ENCODE results near the gene MAD2L2. TPM values are rescaled to one million over a fixed set of nuclear protein-coding genes. Genes with fewer than 3 reads are reported as not detected.
A peak's percentile ranks its signal among the peaks of the same experiment; 100 is the strongest.

The MAD2L2 gene
- total RNA-seq, 1 experiment from 2014 or later: 283 TPM

DNA sequence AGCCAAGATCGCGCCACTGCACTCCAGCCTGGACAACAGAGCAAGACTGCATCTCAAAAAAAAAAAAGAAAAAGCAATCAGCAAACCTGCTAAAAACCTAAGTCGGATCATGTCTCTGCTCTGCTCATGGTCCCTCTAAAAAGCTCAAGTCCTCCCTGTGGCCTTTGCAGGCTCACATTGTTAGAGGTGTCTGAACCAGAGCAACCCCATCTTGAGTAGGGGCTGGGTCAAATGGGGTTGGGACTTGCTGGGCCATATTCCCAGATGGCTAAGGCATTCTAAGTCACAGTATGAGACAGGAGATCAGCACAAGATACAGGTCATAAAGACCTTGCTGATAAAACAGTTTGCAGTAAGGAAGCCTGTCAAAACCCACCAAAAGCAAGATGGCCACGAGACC, 7.6 kb upstream of the MAD2L2 start:
- Histone ChIP-seq H4K91ac (ENCODE audit: insufficient read length, low read depth, low read length) (no peak overlapping the region), H3K27ac (ENCODE audit: insufficient read length, low read depth, low read length) (no peak overlapping the region), H3K79me2 (ENCODE audit: insufficient read depth, low read length) (peaks cover 33% of the 10 kb centered on the region; the same call in 1 of the 2 replicates), H3K4me2 (ENCODE audit: insufficient read depth, insufficient read length, low read length) (no peak overlapping the region), H3K9me3 (ENCODE audit: control insufficient read depth, low read depth, low read length) (no peaks in the 10 kb centered on the region), H2BK20ac (ENCODE audit: low read depth, low read length, poor library complexity, severe bottlenecking) (no peak overlapping the region), H2AFZ (ENCODE audit: low read length) (no peak overlapping the region), H3K14ac (ENCODE audit: insufficient read depth, low read length) (no peak overlapping the region), H4K5ac (ENCODE audit: insufficient read length, low read depth, low read length) (no peak overlapping the region), H2BK12ac (ENCODE audit: insufficient read length, low read depth, low read length) (no peak overlapping the region), H3K4me1 (ENCODE audit: insufficient read depth, low read length) (peaks cover 16% of the 10 kb centered on the region; the same call in 1 of the 2 replicates), H3K79me1 (ENCODE audit: insufficient read depth, low read depth, low read length, poor library complexity, severe bottlenecking) (no peaks in the 10 kb centered on the region), H3T11ph (ENCODE audit: low read length) (no peak overlapping the region), H2BK120ac (ENCODE audit: low read depth, low read length, poor library complexity, severe bottlenecking) (no peak overlapping the region), H4K20me1 (ENCODE audit: control insufficient read depth, insufficient read depth, insufficient read length) (no peaks in the 10 kb centered on the region), H2BK15ac (ENCODE audit: low read depth, low read length) (no peak overlapping the region), H3K23ac (ENCODE audit: insufficient read length, low read depth, low read length) (no peak overlapping the region), H3K4ac (ENCODE audit: low read depth, low read length) (no peak overlapping the region), H3K27me3 (ENCODE audit: insufficient read depth, low read length) (no peaks in the 10 kb centered on the region; the same call in 1 of the 2 replicates), H4K8ac (replicated peaks; ENCODE audit: insufficient read length, low read depth, low read length) (no peak overlapping the region), H2BK5ac (ENCODE audit: insufficient read length, low read length) (no peak overlapping the region), H3K23me2 (ENCODE audit: insufficient read length, low read depth, low read length, poor library complexity, severe bottlenecking) (peaks cover 20% of the 10 kb centered on the region), H3K56ac (ENCODE audit: insufficient read length, low read depth, low read length) (no peak overlapping the region), H3K18ac (ENCODE audit: insufficient read length, low read depth, low read length) (no peak overlapping the region), H3K9ac (ENCODE audit: extremely low read depth, insufficient read length, low read length) (no peak overlapping the region), H2AK5ac (ENCODE audit: insufficient read length, low read length) (no peak overlapping the region)
- Mint-ChIP-seq H3K4me1 (peaks cover 57 to 76% of the 10 kb centered on the region in 2 experiments), H3K27ac (peak overlapping the region; percentile 40 to 97 (median 57); a peak in 6 of 7 replicates), H3K36me3 (ENCODE audit: insufficient read depth in 1 of 3, low read depth in 3 of 3) (peaks cover 7 to 25% (median 19%) of the 10 kb centered on the region in 3 experiments; a peak in 6 of 7 replicates), H3K9me3 (no peaks in the 10 kb centered on the region), H3K4me3 (peak overlapping the region in 1 of 2 experiments; percentile 59; a peak in 3 of 5 replicates), H3K27me3 (ENCODE audit: low read depth) (peaks cover 7% of the 10 kb centered on the region)
- no peak for DNase-seq
- TF ChIP-seq, protein P1, sequence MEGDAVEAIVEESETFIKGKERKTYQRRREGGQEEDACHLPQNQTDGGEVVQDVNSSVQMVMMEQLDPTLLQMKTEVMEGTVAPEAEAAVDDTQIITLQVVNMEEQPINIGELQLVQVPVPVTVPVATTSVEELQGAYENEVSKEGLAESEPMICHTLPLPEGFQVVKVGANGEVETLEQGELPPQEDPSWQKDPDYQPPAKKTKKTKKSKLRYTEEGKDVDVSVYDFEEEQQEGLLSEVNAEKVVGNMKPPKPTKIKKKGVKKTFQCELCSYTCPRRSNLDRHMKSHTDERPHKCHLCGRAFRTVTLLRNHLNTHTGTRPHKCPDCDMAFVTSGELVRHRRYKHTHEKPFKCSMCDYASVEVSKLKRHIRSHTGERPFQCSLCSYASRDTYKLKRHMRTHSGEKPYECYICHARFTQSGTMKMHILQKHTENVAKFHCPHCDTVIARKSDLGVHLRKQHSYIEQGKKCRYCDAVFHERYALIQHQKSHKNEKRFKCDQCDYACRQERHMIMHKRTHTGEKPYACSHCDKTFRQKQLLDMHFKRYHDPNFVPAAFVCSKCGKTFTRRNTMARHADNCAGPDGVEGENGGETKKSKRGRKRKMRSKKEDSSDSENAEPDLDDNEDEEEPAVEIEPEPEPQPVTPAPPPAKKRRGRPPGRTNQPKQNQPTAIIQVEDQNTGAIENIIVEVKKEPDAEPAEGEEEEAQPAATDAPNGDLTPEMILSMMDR (conservative IDR thresholded peaks at IDR 0.05): no peak
- WGBS (ENCODE audit: extremely low coverage, insufficient read length, low lambda C conversion rate): no CpG with 5 or more reads among the region's 4 CpGs

All from H9 (cell line).